KMS-11 (cell line): ENCODE measurements around the gene CACNB2.

ENCODE experiments used
- H2AFZ ChIP-seq: fragments of 200-600 bp; sonication (generic); 2 replicates; pipeline ENCODE4 v1.6.1; 2016; ENCODE audit warnings: antibody characterized with exemption, mixed run types, low read depth
- H3K27ac ChIP-seq: fragments of 200-600 bp; sonication (generic); 2 replicates; pipeline ENCODE4 v1.6.1; 2016; ENCODE audit warnings: mild to moderate bottlenecking, mixed run types
- H3K27me3 ChIP-seq: fragments of 200-600 bp; sonication (generic); 2 replicates; pipeline ENCODE4 v1.6.1; 2017; ENCODE audit warnings: mild to moderate bottlenecking, low read depth, mixed run types, moderate library complexity; ENCODE audit not compliant: insufficient read depth
- H3K36me3 ChIP-seq: fragments of 200-600 bp; sonication (generic); 2 replicates; pipeline ENCODE4 v1.6.1; 2017; ENCODE audit warnings: mild to moderate bottlenecking, mixed run types; ENCODE audit not compliant: insufficient read depth
- H3K4me1 ChIP-seq: fragments of 200-600 bp; sonication (generic); 2 replicates; pipeline ENCODE4 v1.6.1; 2016; ENCODE audit warnings: mild to moderate bottlenecking, low read depth, mixed run types; ENCODE audit not compliant: poor library complexity, severe bottlenecking
- H3K4me2 ChIP-seq: fragments of 200-600 bp; sonication (generic); 2 replicates; pipeline ENCODE4 v1.7.0; 2016; ENCODE audit warnings: mild to moderate bottlenecking, mixed run types
- H3K4me3 ChIP-seq: fragments of 200-600 bp; sonication (generic); IDR thresholded peaks from 2 replicates; pipeline ENCODE4 v1.6.1; 2017; ENCODE audit warnings: low read depth, low read length, mixed read lengths; ENCODE audit not compliant: insufficient read depth
- H3K79me2 ChIP-seq: fragments of 200-600 bp; sonication (generic); 2 replicates; pipeline ENCODE4 v1.6.1; 2016; ENCODE audit warnings: low read depth, mixed run types; ENCODE audit not compliant: insufficient read depth
- H3K9ac ChIP-seq: fragments of 200-600 bp; sonication (generic); 2 replicates; pipeline ENCODE4 v1.6.1; 2016; ENCODE audit warnings: mild to moderate bottlenecking, mixed run types
- H4K20me1 ChIP-seq: fragments of 200-600 bp; sonication (generic); 2 replicates; pipeline ENCODE4 v1.6.1; 2016; ENCODE audit warnings: mild to moderate bottlenecking, mixed run types; ENCODE audit not compliant: insufficient read depth
- CTCF ChIP-seq: fragments of 200-600 bp; sonication (generic); conservative IDR thresholded peaks from 2 replicates; pipeline ENCODE4 v1.6.1; 2017; ENCODE audit warnings: low read depth, mild to moderate bottlenecking, antibody characterized with exemption, low read length, moderate library complexity, mixed read lengths

The CACNB2 gene

DNA sequence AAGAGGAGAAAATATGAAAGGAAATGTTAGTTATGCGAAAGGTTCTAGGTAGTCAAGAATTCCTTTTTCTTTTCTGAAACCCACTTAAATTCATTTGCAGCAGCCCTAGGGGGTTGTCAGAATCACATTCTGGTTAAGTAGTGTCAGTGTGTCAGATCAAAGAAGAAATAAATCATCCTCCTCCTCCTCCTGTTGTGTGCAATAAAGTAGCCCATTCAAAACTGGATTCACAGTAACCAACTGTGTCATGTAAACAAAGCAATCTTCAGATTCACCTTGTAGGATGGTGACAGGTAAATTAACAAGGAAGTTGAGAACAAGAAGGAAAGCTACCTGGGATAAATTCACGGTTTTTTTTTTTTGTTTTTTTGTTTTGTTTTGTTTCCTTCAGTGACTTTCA lies 383.6 kb downstream of the CACNB2 start:
- Histone ChIP-seq H3K4me2 (no peak overlapping the region), H3K36me3 (no peaks in the 10 kb centered on the region), H3K79me2 (no peaks in the 10 kb centered on the region), H3K27me3 (no peaks in the 10 kb centered on the region), H3K9ac (no peak overlapping the region), H3K4me3 (no peak overlapping the region), H2AFZ (no peak overlapping the region), H3K27ac (no peak overlapping the region), H3K4me1 (no peaks in the 10 kb centered on the region), H4K20me1 (no peaks in the 10 kb centered on the region)
- no peak for TF ChIP-seq CTCF

DNA sequence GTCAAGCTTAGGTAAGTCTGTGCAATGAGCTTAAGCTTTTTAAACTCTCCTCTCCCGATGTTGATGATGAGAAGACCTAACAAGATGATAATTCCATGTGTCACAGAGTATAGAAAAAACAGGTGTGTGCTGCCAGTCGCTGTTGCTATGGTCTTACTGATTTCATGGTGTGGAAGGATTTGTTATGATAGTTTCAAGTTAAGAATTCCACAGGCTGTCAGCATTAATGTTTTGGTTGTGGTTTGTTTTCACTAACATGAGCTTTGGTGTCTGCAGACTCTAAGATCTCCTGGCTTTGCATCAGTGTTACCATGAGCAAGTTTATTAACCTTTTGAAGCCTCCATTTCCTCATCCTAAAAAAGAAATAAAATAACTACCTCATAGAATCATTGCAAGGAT lies 387.5 kb downstream of the CACNB2 start:
- Histone ChIP-seq H3K36me3 (no peaks in the 10 kb centered on the region), H2AFZ (no peak overlapping the region), H3K4me3 (no peak overlapping the region), H3K4me2 (no peak overlapping the region), H4K20me1 (no peaks in the 10 kb centered on the region), H3K4me1 (peaks cover 7% of the 10 kb centered on the region), H3K27ac (no peak overlapping the region), H3K79me2 (no peaks in the 10 kb centered on the region), H3K27me3 (no peaks in the 10 kb centered on the region), H3K9ac (no peak overlapping the region)
- TF ChIP-seq CTCF, result no peak

DNA sequence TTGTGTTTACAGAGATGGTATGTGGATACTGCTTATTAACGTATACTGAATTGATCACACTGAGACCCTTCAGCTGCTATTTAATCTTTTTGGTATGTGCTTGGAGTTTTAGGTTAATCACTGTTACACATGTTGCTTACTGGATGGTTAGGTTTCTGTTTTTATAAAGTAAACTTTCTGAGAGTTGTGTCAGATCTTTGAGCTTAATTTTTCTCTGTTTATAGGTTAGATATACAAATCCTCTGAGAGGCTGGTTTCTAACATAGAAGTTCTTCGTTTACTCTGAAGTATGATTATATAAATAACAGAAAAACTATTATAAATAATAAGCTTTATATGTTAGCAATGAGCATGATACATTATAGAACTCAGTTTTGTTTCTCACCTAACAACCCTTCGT lies 388.1 kb downstream of the CACNB2 start:
- Histone ChIP-seq H3K4me3 (no peak overlapping the region), H3K27ac (no peak overlapping the region), H3K4me1 (peaks cover 7% of the 10 kb centered on the region), H3K27me3 (no peaks in the 10 kb centered on the region), H3K36me3 (no peaks in the 10 kb centered on the region), H4K20me1 (no peaks in the 10 kb centered on the region), H3K9ac (no peak overlapping the region), H3K79me2 (no peaks in the 10 kb centered on the region), H3K4me2 (no peak overlapping the region), H2AFZ (no peak overlapping the region)
- no peak for TF ChIP-seq CTCF

DNA sequence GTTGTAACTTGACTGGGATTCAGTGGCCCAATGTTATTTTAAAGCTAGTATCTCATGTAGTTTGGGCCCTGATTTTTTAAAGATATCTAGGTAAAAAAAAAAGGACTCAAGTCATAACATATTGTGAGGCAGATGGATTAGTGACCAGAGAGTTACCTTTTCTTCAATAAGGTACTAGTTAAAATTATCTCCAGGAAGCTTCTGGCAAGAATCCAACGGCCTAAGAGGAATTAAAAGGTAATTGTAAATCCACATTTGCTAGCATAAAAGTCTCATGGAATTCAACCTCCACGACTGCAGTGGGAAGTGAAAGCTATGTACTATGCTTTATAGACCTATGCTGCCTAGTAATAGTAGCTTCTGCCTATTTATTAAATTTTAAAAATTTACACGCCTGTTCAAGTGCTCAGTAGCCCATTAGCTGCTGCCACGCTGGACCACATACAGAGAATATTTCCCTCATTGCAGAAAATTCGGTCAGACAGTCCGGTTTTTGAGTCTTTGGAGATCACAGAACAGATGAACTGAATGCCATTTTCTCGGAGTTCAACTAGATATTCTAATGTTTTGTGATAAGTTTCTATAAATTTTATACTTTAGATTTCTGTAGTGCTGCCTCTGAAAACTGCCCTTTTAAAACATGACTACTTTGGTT lies 392.8 kb downstream of the CACNB2 start:
- Histone ChIP-seq H3K9ac (no peak overlapping the region), H3K27me3 (no peaks in the 10 kb centered on the region), H4K20me1 (no peaks in the 10 kb centered on the region), H2AFZ (no peak overlapping the region), H3K4me2 (no peak overlapping the region), H3K4me1 (peaks cover 7% of the 10 kb centered on the region), H3K4me3 (no peak overlapping the region), H3K79me2 (no peaks in the 10 kb centered on the region), H3K27ac (no peak overlapping the region), H3K36me3 (no peaks in the 10 kb centered on the region)
- no peak for TF ChIP-seq CTCF
